IMR-90 (cell line): Measurements from ENCODE around the gene PLEKHG2. TPM values are rescaled to one million over a fixed set of nuclear protein-coding genes. Genes with fewer than 3 reads are reported as not detected.

Source experiments
- BHLHE40 ChIP-seq: fragments of 150-350 bp; IDR thresholded peaks from 2 replicates; pipeline ENCODE4 v1.6.1; 2016; ENCODE audit warnings: mild to moderate bottlenecking, low read depth, low read length
- MAFK ChIP-seq: IDR thresholded peaks from 2 replicates; pipeline ENCODE4 v1.6.1; 2012; ENCODE audit warnings: low read depth, low read length, improper control_type of control experiment
- NFE2L2 ChIP-seq: fragments of 150-350 bp; IDR thresholded peaks from 2 replicates; pipeline ENCODE4 v1.6.1; 2016; ENCODE audit warnings: low read depth, mild to moderate bottlenecking, low read length
- USF2 ChIP-seq: fragments of 150-350 bp; IDR thresholded peaks from 2 replicates; pipeline ENCODE4 v1.6.1; 2017; ENCODE audit warnings: mild to moderate bottlenecking, antibody characterized with exemption, low read length, low read depth
- polyA plus RNA-seq, 3 experiments: library from polyadenylated mRNA; depleted of rRNA; stranded (reverse); fragments of >200 nt; gene quantifications; 2 replicates each; pipeline ENCODE4 v1.2.3, GENCODE V29; 2012; ENCODE audit warnings: low replicate concordance in 1 of 3
- total RNA-seq: library from RNA; depleted of rRNA; stranded (reverse); fragments of >200 nt; gene quantifications from 2 replicates; pipeline ENCODE4 v1.2.3, GENCODE V29; 2012

The PLEKHG2 gene
- total and polyA plus RNA-seq, 2 of the 4 experiments (the other 2 are of a cell fraction), result 6.5 to 28.3 TPM

DNA sequence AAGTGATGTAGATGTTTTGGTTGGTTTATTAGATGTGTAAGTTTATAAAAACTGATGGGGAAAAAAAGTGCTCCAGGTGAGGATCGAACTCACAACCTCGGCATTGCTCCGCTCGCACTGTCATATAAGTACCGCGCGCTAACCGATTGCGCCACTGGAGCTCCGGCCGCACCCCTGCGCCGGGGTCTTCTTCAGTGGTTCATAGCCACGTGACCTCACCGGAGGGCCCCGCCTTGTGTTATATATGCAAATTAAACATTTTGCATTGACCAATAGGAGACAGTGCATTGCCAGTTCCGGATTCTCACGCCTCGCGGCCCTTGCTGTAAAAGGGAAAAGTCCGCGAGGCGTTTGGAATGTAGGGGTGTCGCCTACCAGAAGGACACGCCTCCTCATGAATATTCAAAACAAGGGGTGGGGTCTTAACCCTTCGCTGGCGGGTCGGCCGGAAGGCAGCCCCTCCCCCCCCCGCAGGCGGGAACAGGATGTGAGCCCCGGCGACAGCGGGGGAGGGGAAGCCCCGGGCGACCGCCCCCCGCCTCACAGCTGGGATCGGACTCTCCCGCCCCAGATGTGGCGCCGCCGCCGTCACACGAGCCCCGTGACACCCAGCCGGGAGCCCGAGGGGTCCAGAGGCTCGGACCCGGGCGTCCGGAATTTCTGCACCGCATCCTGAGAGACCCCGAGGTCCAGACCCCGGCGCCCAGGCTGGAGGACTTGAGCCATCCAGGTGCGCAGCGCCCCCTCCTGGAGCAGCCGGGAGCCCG, at the start of gene PLEKHG2 (continued):
- TF ChIP-seq MAFK (peak; percentile 12; the same call in 1 of the 2 replicates), USF2 (peak; percentile 91), NFE2L2 (no peak), BHLHE40 (peak; percentile 95)
